CD4-positive, alpha-beta memory T cell (primary cell): Measurements from ENCODE around the gene NDE1. TPM values are rescaled to one million over a fixed set of nuclear protein-coding genes. Genes with fewer than 3 reads are reported as not detected.

ENCODE experiments used
- CTCF ChIA-PET: fragments of 350-600 bp; sonication (Branson Sonifier 250); formaldehyde crosslinking; loops from one replicate; lab custom pipeline; 2021; ENCODE audit warnings: inconsistent platforms; ENCODE audit not compliant: partially characterized antibody; lab: Charles Lee
- POLR2A ChIA-PET: fragments of 350-600 bp; sonication (Branson Sonifier 250); formaldehyde crosslinking; loops from one replicate; lab custom pipeline; 2021; ENCODE audit not compliant: partially characterized antibody; lab: Charles Lee
- DNase-seq, 5 donors: peaks; one replicate each; pipeline versions ENCODE4 v3.0.0 to v3.0.0-alpha.2; 2020 to 2022; ENCODE audit warnings: mixed read lengths in 1 of 5
- H3K27ac ChIP-seq: one replicate; pipeline ENCODE4 v1.7.0; 2013; ENCODE audit warnings: low read depth, low read length
- H3K27me3 ChIP-seq: 2 replicates; pipeline ENCODE4 v1.7.0; 2013; ENCODE audit warnings: mild to moderate bottlenecking, low read length, moderate library complexity; ENCODE audit not compliant: insufficient read depth
- H3K36me3 ChIP-seq: 2 replicates; pipeline ENCODE4 v1.7.0; 2013; ENCODE audit warnings: mild to moderate bottlenecking, low read length, moderate library complexity; ENCODE audit not compliant: insufficient read depth
- H3K4me1 ChIP-seq: 2 replicates; pipeline ENCODE4 v1.7.0; 2013; ENCODE audit warnings: mild to moderate bottlenecking, low read length, moderate library complexity; ENCODE audit not compliant: insufficient read depth
- H3K4me3 ChIP-seq, 2 donors: one replicate each; pipeline ENCODE4 v1.7.0; 2013; ENCODE audit warnings: low read length in 2 of 2, mild to moderate bottlenecking in 1 of 2
- H3K9me3 ChIP-seq, 2 donors: one replicate each; pipeline ENCODE4 v1.7.0; 2013; ENCODE audit warnings: low read length in 2 of 2, control low read depth in 1 of 2; ENCODE audit not compliant: control insufficient read depth in 1 of 2
- H3K27ac Mint-ChIP-seq, 7 donors: one replicate each; pipeline ENCODE4 v1.8.0; 2020 to 2021; ENCODE audit warnings: mixed read lengths in 7 of 7, mild to moderate bottlenecking in 6 of 7, inconsistent platforms in 3 of 7, moderate library complexity in 3 of 7
- H3K27me3 Mint-ChIP-seq, 2 donors: one replicate each; pipeline ENCODE4 v1.8.0; 2020 to 2021; ENCODE audit warnings: mixed read lengths in 2 of 2
- H3K36me3 Mint-ChIP-seq, 2 donors: one replicate each; pipeline ENCODE4 v1.8.0; 2020 to 2021; ENCODE audit warnings: mixed read lengths in 2 of 2, inconsistent platforms in 1 of 2, mild to moderate bottlenecking in 1 of 2
- H3K4me1 Mint-ChIP-seq, 4 donors: one replicate each; pipeline ENCODE4 v1.8.0; 2020 to 2021; ENCODE audit warnings: mixed read lengths in 4 of 4, mild to moderate bottlenecking in 1 of 4
- H3K4me3 Mint-ChIP-seq, 8 donors: one replicate each; pipeline ENCODE4 v1.8.0; 2020 to 2021; ENCODE audit warnings: mixed read lengths in 8 of 8, mild to moderate bottlenecking in 7 of 8, moderate library complexity in 6 of 8, inconsistent platforms in 3 of 8
- H3K9me3 Mint-ChIP-seq, 8 donors: one replicate each; pipeline ENCODE4 v1.8.0; 2020 to 2021; ENCODE audit warnings: mixed read lengths in 8 of 8, mild to moderate bottlenecking in 5 of 8, inconsistent platforms in 3 of 8, moderate library complexity in 1 of 8
- intact Hi-C: fragments of 100-400 bp; cut with micrococcal nuclease; formaldehyde crosslinking; loops from one replicate; pipeline ENCODE4 v1.15.1; 2023
- polyA plus RNA-seq, 2 donors: library from polyadenylated mRNA; unstranded; fragments of 300-500 nt; fragmentation: Illumina TruSeq; gene quantifications; one replicate each; pipeline ENCODE4 v1.2.3, GENCODE V29; 2021
- total RNA-seq, 2 experiments: library from RNA; stranded (reverse); gene quantifications; one replicate each; pipeline ENCODE4 v1.2.3, GENCODE V29; 2021

Gene NDE1
- total and polyA plus RNA-seq, 4 experiments from 2014 or later, result 15.3 to 128 (median 93.8) TPM

GRCh38 chr16:15658149-15658548, 8.1 kb downstream of the NDE1 start:
- Mint-ChIP-seq H3K4me3 (peak overlapping the region in 2 of 8 donors; percentile 13 to 23), H3K36me3 (peaks cover 17 to 47% of the 10 kb centered on the region in 2 donors), H3K4me1 (peaks cover 43 to 73% (median 61%) of the 10 kb centered on the region in 4 donors), H3K27me3 (no peaks in the 10 kb centered on the region), H3K9me3 (peaks cover 0 to 2% (median 0%) of the 10 kb centered on the region in 8 donors), H3K27ac (peak overlapping the region; percentile 77 to 87 (median 79))
- H3K36me3 ChIP-seq, result peaks cover 5% of the 10 kb centered on the region
- peaks cover 68% of the 10 kb centered on the region for H3K4me1 ChIP-seq
- no peak for DNase-seq
- POLR2A ChIA-PET, result interaction anchor here (0.9 to 6.4 kb wide), 6 partner anchors 8 to 15 kb away, joined by 3 to 54 read pairs (median 4); partner anchors contain the start of genes MARF1 and NDE1
- H3K4me3 ChIP-seq, result no peak overlapping the region
- no peak overlapping the region for H3K27ac ChIP-seq
- CTCF ChIA-PET, result interaction anchor here (0.7 to 2.9 kb wide), 4 partner anchors 12 to 47 kb away, joined by 3 to 13 read pairs (median 6); partner anchors contain the start of gene MARF1
- no peaks in the 10 kb centered on the region for H3K9me3 ChIP-seq
- intact Hi-C loops, result loop anchor here (1.0 kb wide), 1 partner anchor 8 kb away; the partner anchor contains the start of gene NDE1
- H3K27me3 ChIP-seq, result no peaks in the 10 kb centered on the region

GRCh38 chr16:15658556-15658955, 8.5 kb downstream of the NDE1 start:
- Mint-ChIP-seq H3K4me3 (peak overlapping the region in 6 of 8 donors; percentile 17 to 74 (median 62)), H3K27ac (peak overlapping the region; percentile 83 to 94 (median 92)), H3K36me3 (peaks cover 18 to 47% of the 10 kb centered on the region in 2 donors), H3K9me3 (peaks cover 0 to 2% (median 0%) of the 10 kb centered on the region in 8 donors), H3K4me1 (peaks cover 40 to 72% (median 60%) of the 10 kb centered on the region in 4 donors), H3K27me3 (no peaks in the 10 kb centered on the region)
- Histone ChIP-seq H3K27me3 (no peaks in the 10 kb centered on the region), H3K27ac (peak overlapping the region; percentile 36), H3K36me3 (peaks cover 5% of the 10 kb centered on the region), H3K4me3 (no peak overlapping the region), H3K9me3 (no peaks in the 10 kb centered on the region), H3K4me1 (peaks cover 64% of the 10 kb centered on the region)
- no peak for DNase-seq
- ChIA-PET CTCF (interaction anchor here (1.3 to 2.9 kb wide), 4 partner anchors 10 to 47 kb away, joined by 3 to 13 read pairs (median 6); partner anchors contain the start of gene MARF1), POLR2A (interaction anchor here (0.9 to 6.4 kb wide), 6 partner anchors 8 to 16 kb away, joined by 3 to 54 read pairs (median 4); partner anchors contain the start of genes MARF1 and NDE1)
- intact Hi-C loops, result loop anchor here (1.0 kb wide), 1 partner anchor 8 kb away; the partner anchor contains the start of gene NDE1

GRCh38 chr16:15660203-15660601, 10.2 kb downstream of the NDE1 start:
- no peak overlapping the region for H3K4me3 ChIP-seq
- Mint-ChIP-seq H3K36me3 (peaks cover 18 to 49% of the 10 kb centered on the region in 2 donors), H3K4me3 (peak overlapping the region in 3 of 8 donors; percentile 5 to 46 (median 6)), H3K27me3 (no peaks in the 10 kb centered on the region), H3K4me1 (peaks cover 36 to 65% (median 54%) of the 10 kb centered on the region in 4 donors), H3K27ac (peak overlapping the region; percentile 48 to 94 (median 83)), H3K9me3 (peaks cover 0 to 2% (median 0%) of the 10 kb centered on the region in 8 donors)
- no peak for DNase-seq
- intact Hi-C loops, result no loop called here
- ChIA-PET POLR2A (interaction anchor here (0.6 to 6.4 kb wide), 5 partner anchors 10 to 24 kb away, joined by 3 to 54 read pairs (median 3); partner anchors contain the start of genes MARF1 and NDE1), CTCF (interaction anchor here (0.7 to 2.9 kb wide), 4 partner anchors 9 to 17 kb away, joined by 3 to 13 read pairs (median 7); partner anchors contain the start of gene MARF1)
- H3K4me1 ChIP-seq, result peaks cover 50% of the 10 kb centered on the region
- peaks cover 13% of the 10 kb centered on the region for H3K36me3 ChIP-seq
- H3K27ac ChIP-seq, result peak overlapping the region; percentile 16
- H3K27me3 ChIP-seq, result no peaks in the 10 kb centered on the region
- H3K9me3 ChIP-seq, result no peaks in the 10 kb centered on the region

- Mint-ChIP-seq H3K27me3 (no peaks in the 10 kb centered on the region), H3K36me3 (peaks cover 31 to 55% of the 10 kb centered on the region in 2 donors), H3K4me1 (peaks cover 12 to 29% (median 23%) of the 10 kb centered on the region in 4 donors), H3K9me3 (peaks cover 0 to 2% (median 0%) of the 10 kb centered on the region in 8 donors), H3K27ac (no peak overlapping the region), H3K4me3 (no peak overlapping the region)
- DNase-seq, result no peak
- H3K36me3 ChIP-seq, result peaks cover 57% of the 10 kb centered on the region
- ChIA-PET POLR2A (interaction anchor here (1.1 kb wide), 1 partner anchor 22 kb away, joined by 3 read pairs; no protein-coding TSS in a partner anchor), CTCF (interaction anchor here (0.6 to 5.4 kb wide), 5 partner anchors 19 to 467 kb away, joined by 3 to 25 read pairs (median 3); partner anchors contain the start of gene MARF1)
- no peak overlapping the region for H3K4me3 ChIP-seq
- no peak overlapping the region for H3K27ac ChIP-seq
- H3K4me1 ChIP-seq, result peaks cover 15% of the 10 kb centered on the region
- intact Hi-C loops, result no loop called here
- no peaks in the 10 kb centered on the region for H3K27me3 ChIP-seq
- no peaks in the 10 kb centered on the region for H3K9me3 ChIP-seq
Measured at GRCh38 chr16:15665107-15665506, 15.1 kb downstream of the NDE1 start.

GRCh38 chr16:15667091-15667742, 17.2 kb downstream of the NDE1 start:
- no peak for DNase-seq
- Histone ChIP-seq H3K36me3 (peaks cover 53% of the 10 kb centered on the region), H3K4me3 (no peak overlapping the region), H3K9me3 (no peaks in the 10 kb centered on the region), H3K4me1 (peaks cover 13% of the 10 kb centered on the region), H3K27ac (no peak overlapping the region), H3K27me3 (no peaks in the 10 kb centered on the region)
- H3K27ac Mint-ChIP-seq, result peak overlapping the region in 2 of 7 donors; percentile 51 to 81
- H3K4me1 Mint-ChIP-seq, result peaks cover 14 to 32% (median 19%) of the 10 kb centered on the region in 4 donors
- ChIA-PET CTCF (no interaction called here), POLR2A (interaction anchor here (0.6 to 1.4 kb wide), 2 partner anchors 16 to 31 kb away, joined by 3 read pairs; no protein-coding TSS in a partner anchor)
- H3K36me3 Mint-ChIP-seq, result peaks cover 27 to 57% of the 10 kb centered on the region in 2 donors
- no peak overlapping the region for H3K4me3 Mint-ChIP-seq
- H3K9me3 Mint-ChIP-seq, result no peaks in the 10 kb centered on the region
- intact Hi-C loops, result no loop called here
- no peaks in the 10 kb centered on the region for H3K27me3 Mint-ChIP-seq

GRCh38 chr16:15671530-15672117, 21.6 kb downstream of the NDE1 start:
- Mint-ChIP-seq H3K4me3 (peak overlapping the region in 4 of 8 donors; percentile 6 to 80 (median 19)), H3K9me3 (no peaks in the 10 kb centered on the region), H3K4me1 (peaks cover 31 to 60% (median 43%) of the 10 kb centered on the region in 4 donors), H3K27me3 (no peaks in the 10 kb centered on the region), H3K27ac (peak overlapping the region; percentile 87 to 99 (median 98)), H3K36me3 (peaks cover 17 to 51% of the 10 kb centered on the region in 2 donors)
- intact Hi-C loops, result loop anchor here (1.0 to 2.0 kb wide), 2 partner anchors 21 to 28 kb away; partner anchors contain the start of genes MARF1 and NDE1
- H3K36me3 ChIP-seq, result peaks cover 32% of the 10 kb centered on the region
- POLR2A ChIA-PET, result interaction anchor here (1.3 to 5.2 kb wide), 5 partner anchors 11 to 81 kb away, joined by 3 to 83 read pairs (median 12); partner anchors contain the start of genes MARF1 and NDE1
- no peaks in the 10 kb centered on the region for H3K27me3 ChIP-seq
- CTCF ChIA-PET, result interaction anchor here (0.6 to 4.5 kb wide), 7 partner anchors 12 to 74 kb away, joined by 3 to 31 read pairs (median 3); partner anchors contain the start of gene MARF1
- no peak overlapping the region for H3K4me3 ChIP-seq
- peak overlapping the region; percentile 91 for H3K27ac ChIP-seq
- DNase-seq, result no peak
- H3K9me3 ChIP-seq, result no peaks in the 10 kb centered on the region
- peaks cover 51% of the 10 kb centered on the region for H3K4me1 ChIP-seq
